ENCODE measurements around the gene KCNC1.

KCNC1 gene

GRCh38 chr11:17742019-17742418, 7.4 kb downstream of the KCNC1 start:
- Mint-ChIP-seq H3K9me3 (no peaks in the 10 kb centered on the region), H3K27ac (no peak overlapping the region), H3K27me3 (peaks cover 25% of the 10 kb centered on the region), H3K4me1 (no peaks in the 10 kb centered on the region), H3K4me3 (no peak overlapping the region)
- DNase-seq (no peak), ATAC-seq (no peak)

GRCh38 chr11:17743026-17743807, 8.6 kb downstream of the KCNC1 start:
- no peak for ATAC-seq
- Mint-ChIP-seq H3K4me3 (no peak overlapping the region), H3K27me3 (peaks cover 25% of the 10 kb centered on the region), H3K27ac (no peak overlapping the region), H3K4me1 (no peaks in the 10 kb centered on the region), H3K9me3 (no peaks in the 10 kb centered on the region)
- no peak for DNase-seq

DNA sequence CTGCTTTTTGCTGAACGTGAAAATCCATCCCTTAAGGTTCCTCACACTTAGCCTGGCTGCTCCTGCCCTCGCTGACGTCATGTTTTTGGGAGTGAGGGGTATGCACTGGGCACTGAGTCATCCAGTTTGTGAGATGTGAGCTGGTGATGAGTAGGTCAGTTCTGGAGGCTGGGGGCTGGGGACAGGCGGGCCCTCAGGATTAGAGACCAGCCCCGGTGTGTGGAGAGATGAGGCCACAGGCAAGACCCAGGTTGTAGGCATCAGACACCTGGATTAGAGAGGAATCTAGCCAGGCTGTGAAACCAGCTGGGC, 9.2 kb downstream of the KCNC1 start:
- ATAC-seq, result no peak

GRCh38 chr11:17744151-17744940, 9.8 kb downstream of the KCNC1 start:
- Mint-ChIP-seq H3K27ac (peak overlapping the region in 1 of 2 donors; percentile 60), H3K4me3 (no peak overlapping the region)

More for the DNA sequence above, 9.2 kb downstream of the KCNC1 start:
- DNase-seq, result no peak
- Mint-ChIP-seq H3K27me3 (peaks cover 25% of the 10 kb centered on the region), H3K9me3 (no peaks in the 10 kb centered on the region), H3K4me3 (no peak overlapping the region), H3K27ac (no peak overlapping the region), H3K4me1 (no peaks in the 10 kb centered on the region)

GRCh38 chr11:17745023-17745772, 10.6 kb downstream of the KCNC1 start:
- ATAC-seq (no peak), DNase-seq (no peak)
- Mint-ChIP-seq H3K27me3 (peaks cover 25% of the 10 kb centered on the region), H3K4me1 (no peaks in the 10 kb centered on the region), H3K4me3 (no peak overlapping the region), H3K9me3 (no peaks in the 10 kb centered on the region), H3K27ac (no peak overlapping the region)

More at GRCh38 chr11:17744151-17744940, 9.8 kb downstream of the KCNC1 start:
- Mint-ChIP-seq H3K4me1 (no peaks in the 10 kb centered on the region), H3K27me3 (peaks cover 25% of the 10 kb centered on the region), H3K9me3 (no peaks in the 10 kb centered on the region)
- DNase-seq (no peak), ATAC-seq (peak; percentile 14)

DNA sequence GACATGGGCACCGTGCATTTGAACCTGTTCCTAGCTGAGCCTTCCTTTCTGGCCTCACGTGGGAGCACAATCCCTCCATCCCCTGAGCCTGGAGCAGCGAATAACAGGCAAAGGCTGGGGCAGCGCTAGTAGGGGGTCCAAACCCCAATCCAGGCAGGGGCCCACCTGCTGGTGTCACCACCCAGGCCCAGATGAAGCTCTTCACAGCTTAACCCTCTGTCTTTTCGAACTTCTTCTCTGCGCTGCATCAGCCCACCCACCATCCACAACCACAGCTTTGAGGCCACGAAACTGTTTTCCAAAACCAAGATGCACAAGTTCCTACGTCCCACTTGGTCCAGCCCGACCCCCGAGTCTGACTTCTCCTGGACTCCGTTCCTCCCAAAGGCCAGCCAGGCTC, 11.5 kb downstream of the KCNC1 start:
- H3K4me1 Mint-ChIP-seq, result no peaks in the 10 kb centered on the region
- peak overlapping the region in 1 of 2 donors; percentile 36 for H3K27ac Mint-ChIP-seq
- DNase-seq (no peak), ATAC-seq (no peak)
- H3K27me3 Mint-ChIP-seq, result peaks cover 31% of the 10 kb centered on the region
- H3K4me3 Mint-ChIP-seq, result no peak overlapping the region
- H3K9me3 Mint-ChIP-seq, result no peaks in the 10 kb centered on the region

- ATAC-seq (no peak), DNase-seq (no peak)
- no peaks in the 10 kb centered on the region for H3K9me3 Mint-ChIP-seq
- H3K27me3 Mint-ChIP-seq, result peaks cover 26% of the 10 kb centered on the region
- no peak overlapping the region for H3K27ac Mint-ChIP-seq
- H3K4me1 Mint-ChIP-seq, result no peaks in the 10 kb centered on the region
- H3K4me3 Mint-ChIP-seq, result no peak overlapping the region
Observed at GRCh38 chr11:17747131-17747955, 12.8 kb downstream of the KCNC1 start.

- peaks cover 26% of the 10 kb centered on the region for H3K27me3 Mint-ChIP-seq
- H3K27ac Mint-ChIP-seq, result no peak overlapping the region
- H3K9me3 Mint-ChIP-seq, result no peaks in the 10 kb centered on the region
- no peak overlapping the region for H3K4me3 Mint-ChIP-seq
- H3K4me1 Mint-ChIP-seq, result no peaks in the 10 kb centered on the region
- ATAC-seq (no peak), DNase-seq (no peak)
Observed at GRCh38 chr11:17748044-17748443, 13.5 kb downstream of the KCNC1 start.

DNA sequence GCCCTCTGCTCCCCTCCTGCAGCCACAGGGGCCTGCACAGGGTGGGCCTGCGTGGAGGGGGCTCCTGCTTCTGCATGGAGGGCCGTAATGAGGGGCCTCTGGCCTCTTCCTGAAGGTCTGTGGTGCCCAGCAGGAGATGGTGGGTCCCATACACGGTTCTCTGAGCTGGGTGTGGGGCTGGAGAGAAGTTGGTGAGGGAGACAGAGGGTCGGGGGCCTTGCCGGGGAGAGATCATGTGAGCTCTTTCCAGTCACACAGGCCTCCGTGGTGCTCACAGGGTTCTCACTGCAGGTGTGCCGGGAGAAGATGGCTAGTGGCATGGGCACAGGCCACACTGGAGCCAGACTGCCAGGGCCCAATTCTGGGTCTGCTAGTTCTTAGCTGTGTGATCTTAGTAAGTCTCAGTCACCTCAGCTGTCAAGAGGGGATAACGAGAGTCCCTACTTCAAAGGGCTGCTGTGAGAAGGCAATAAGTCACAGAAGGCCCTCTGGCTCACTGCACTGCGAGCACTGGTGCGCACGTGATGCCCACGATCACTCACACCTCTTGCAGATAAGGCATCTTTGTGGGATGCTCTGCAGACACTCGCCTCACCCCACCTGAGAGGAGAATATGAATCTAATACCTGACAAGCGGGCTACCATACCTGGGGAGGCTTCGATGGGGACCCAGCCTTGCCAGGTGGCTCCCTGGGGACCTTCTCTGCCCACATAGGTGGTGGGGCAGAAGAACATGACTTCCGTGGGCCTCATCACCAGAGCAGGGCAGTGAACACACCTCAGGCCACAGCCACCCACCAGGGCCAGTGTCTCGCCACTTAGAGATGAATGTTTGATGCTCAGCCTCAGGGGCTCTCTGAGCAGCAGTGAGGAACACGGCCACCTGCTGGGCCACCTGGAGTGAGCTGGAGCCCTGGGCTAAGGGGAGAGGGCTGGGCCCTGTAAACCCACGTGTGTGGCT, 14.5 kb downstream of the KCNC1 start:
- DNase-seq, result no peak
- Mint-ChIP-seq H3K4me1 (no peaks in the 10 kb centered on the region), H3K27me3 (peaks cover 24% of the 10 kb centered on the region), H3K4me3 (no peak overlapping the region), H3K27ac (no peak overlapping the region), H3K9me3 (no peaks in the 10 kb centered on the region)
- peak; percentile 18 for ATAC-seq

- ATAC-seq (no peak), DNase-seq (no peak)
- Mint-ChIP-seq H3K4me3 (no peak overlapping the region), H3K9me3 (no peaks in the 10 kb centered on the region), H3K27me3 (peaks cover 25% of the 10 kb centered on the region), H3K4me1 (no peaks in the 10 kb centered on the region), H3K27ac (no peak overlapping the region)
Observed at GRCh38 chr11:17750013-17750800, 15.6 kb downstream of the KCNC1 start.

DNA sequence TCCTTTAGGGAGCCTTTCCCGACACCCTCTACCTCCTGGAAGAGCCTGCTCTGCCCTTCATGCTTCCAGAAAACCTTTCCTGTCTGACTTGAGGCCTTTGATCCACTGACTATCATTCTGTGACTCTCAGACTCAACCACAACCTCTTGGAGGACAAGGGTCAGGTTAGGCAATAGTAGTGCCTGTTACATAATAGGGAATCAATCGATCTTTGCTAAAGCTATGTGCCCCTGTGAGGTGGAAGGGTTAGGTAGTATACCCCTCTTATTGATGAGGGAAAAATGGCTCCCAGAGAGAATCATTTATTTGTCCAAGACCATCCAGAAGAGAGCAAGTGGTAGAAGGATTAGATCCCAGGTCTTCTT, 16.2 kb downstream of the KCNC1 start:
- ATAC-seq, result no peak
- Mint-ChIP-seq H3K27me3 (peaks cover 30% of the 10 kb centered on the region), H3K4me3 (no peak overlapping the region), H3K4me1 (no peaks in the 10 kb centered on the region), H3K27ac (no peak overlapping the region), H3K9me3 (no peaks in the 10 kb centered on the region)
- DNase-seq, result no peak

- H3K9me3 Mint-ChIP-seq, result no peaks in the 10 kb centered on the region
- no peak for ATAC-seq
Observed at GRCh38 chr11:17751558-17751957, 17.0 kb downstream of the KCNC1 start.

DNA sequence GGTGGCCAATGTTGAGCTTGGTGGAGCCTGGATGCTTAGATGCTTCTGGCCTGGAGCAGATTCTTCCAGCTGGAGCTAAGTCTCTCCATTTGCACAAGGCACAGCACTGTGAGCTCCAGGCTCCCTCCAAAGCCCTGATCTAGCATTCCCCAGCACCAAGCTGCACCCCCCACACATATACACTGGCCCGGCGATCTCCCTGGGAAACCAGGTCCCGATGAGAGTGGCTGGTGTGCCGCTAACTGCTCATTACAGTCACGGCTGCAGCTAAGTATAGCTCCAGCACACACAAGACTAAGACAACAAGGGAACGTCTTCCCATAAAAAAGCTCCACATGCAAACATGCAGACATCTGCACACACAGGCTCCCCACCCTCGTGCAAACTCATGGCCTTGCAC, 17.6 kb downstream of the KCNC1 start:
- ATAC-seq, result no peak
- DNase-seq, result no peak
- no peak overlapping the region for H3K4me3 Mint-ChIP-seq
- H3K9me3 Mint-ChIP-seq, result no peaks in the 10 kb centered on the region
- H3K27ac Mint-ChIP-seq, result no peak overlapping the region
- peaks cover 23% of the 10 kb centered on the region for H3K27me3 Mint-ChIP-seq
- no peaks in the 10 kb centered on the region for H3K4me1 Mint-ChIP-seq

More at GRCh38 chr11:17751558-17751957, 17.0 kb downstream of the KCNC1 start:
- H3K4me1 Mint-ChIP-seq, result no peaks in the 10 kb centered on the region
- H3K4me3 Mint-ChIP-seq, result no peak overlapping the region
- peak overlapping the region in 1 of 2 donors; percentile 74 for H3K27ac Mint-ChIP-seq
- H3K27me3 Mint-ChIP-seq, result peaks cover 24% of the 10 kb centered on the region
- DNase-seq, result no peak

DNA sequence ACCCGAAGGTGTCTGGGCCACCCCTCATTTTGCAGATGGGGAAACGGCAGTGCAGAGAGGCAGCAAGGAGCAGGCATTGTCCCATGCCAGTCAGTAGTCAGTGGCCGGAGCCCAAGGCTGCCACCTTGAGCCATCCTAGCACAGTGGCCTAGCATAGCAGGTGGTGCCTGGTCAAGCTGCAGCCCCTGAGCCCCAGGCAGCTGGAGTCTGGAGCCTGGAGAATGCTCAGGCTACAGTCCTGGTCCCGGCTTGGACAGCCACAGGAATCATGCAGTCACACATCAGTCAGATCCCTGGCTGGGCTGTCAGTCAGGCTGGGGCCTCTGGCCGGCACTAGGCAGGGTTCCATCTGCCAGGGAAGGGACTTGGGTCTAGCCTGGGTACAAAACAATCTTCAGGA, 18.6 kb downstream of the KCNC1 start:
- Mint-ChIP-seq H3K9me3 (no peaks in the 10 kb centered on the region), H3K4me3 (no peak overlapping the region), H3K4me1 (no peaks in the 10 kb centered on the region), H3K27me3 (peaks cover 23% of the 10 kb centered on the region), H3K27ac (no peak overlapping the region)
- DNase-seq (no peak), ATAC-seq (no peak)
